ENCODE data around the gene MYPOP.

MYPOP gene

GRCh38 chr19:45862271-45862563 is 40.2 kb downstream of the MYPOP start:
- Histone ChIP-seq H3K79me2 (ENCODE audit: control insufficient read depth, low read length) (peaks cover 52% of the 10 kb centered on the region), H3F3A (ENCODE audit: control insufficient read depth, insufficient read depth) (no peaks in the 10 kb centered on the region; the same call in 1 of the 2 replicates), H3K4me1 (ENCODE audit: control insufficient read depth, low read length) (peaks cover 25% of the 10 kb centered on the region), H3K27me3 (ENCODE audit: control insufficient read depth, low read length) (peaks cover 31% of the 10 kb centered on the region), H3K4me2 (ENCODE audit: low read length) (peak overlapping the region; percentile 87), H3K9me3 (ENCODE audit: control insufficient read depth, insufficient read depth, low read length) (no peaks in the 10 kb centered on the region), H3K36me3 (ENCODE audit: control insufficient read depth, low read length) (peaks cover 34% of the 10 kb centered on the region), H3K4me3 (ENCODE audit: low read length) (peak overlapping the region; percentile 90), H3K27ac (ENCODE audit: low read depth, low read length) (peak overlapping the region; percentile 73), H3K9me2 (replicated peaks; ENCODE audit: control insufficient read depth, low read length) (no peaks in the 10 kb centered on the region), H4K20me1 (ENCODE audit: control insufficient read depth, insufficient read depth, low read depth, low read length) (no peaks in the 10 kb centered on the region)
- no peak for TF ChIP-seq EZH2phosphoT487 (IDR thresholded peaks at IDR 0.05; ENCODE audit: borderline replicate concordance, low read length)
- TF ChIP-seq, protein P1, sequence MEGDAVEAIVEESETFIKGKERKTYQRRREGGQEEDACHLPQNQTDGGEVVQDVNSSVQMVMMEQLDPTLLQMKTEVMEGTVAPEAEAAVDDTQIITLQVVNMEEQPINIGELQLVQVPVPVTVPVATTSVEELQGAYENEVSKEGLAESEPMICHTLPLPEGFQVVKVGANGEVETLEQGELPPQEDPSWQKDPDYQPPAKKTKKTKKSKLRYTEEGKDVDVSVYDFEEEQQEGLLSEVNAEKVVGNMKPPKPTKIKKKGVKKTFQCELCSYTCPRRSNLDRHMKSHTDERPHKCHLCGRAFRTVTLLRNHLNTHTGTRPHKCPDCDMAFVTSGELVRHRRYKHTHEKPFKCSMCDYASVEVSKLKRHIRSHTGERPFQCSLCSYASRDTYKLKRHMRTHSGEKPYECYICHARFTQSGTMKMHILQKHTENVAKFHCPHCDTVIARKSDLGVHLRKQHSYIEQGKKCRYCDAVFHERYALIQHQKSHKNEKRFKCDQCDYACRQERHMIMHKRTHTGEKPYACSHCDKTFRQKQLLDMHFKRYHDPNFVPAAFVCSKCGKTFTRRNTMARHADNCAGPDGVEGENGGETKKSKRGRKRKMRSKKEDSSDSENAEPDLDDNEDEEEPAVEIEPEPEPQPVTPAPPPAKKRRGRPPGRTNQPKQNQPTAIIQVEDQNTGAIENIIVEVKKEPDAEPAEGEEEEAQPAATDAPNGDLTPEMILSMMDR (IDR thresholded peaks at IDR 0.05; ENCODE audit: low read depth, low read length, poor library complexity, severe bottlenecking): no peak

- Histone ChIP-seq H3K4me3 (ENCODE audit: low read length) (peak overlapping the region; percentile 90), H3K36me3 (ENCODE audit: control insufficient read depth, low read length) (peaks cover 45% of the 10 kb centered on the region), H3K9me3 (ENCODE audit: control insufficient read depth, insufficient read depth, low read length) (no peaks in the 10 kb centered on the region), H3K79me2 (ENCODE audit: control insufficient read depth, low read length) (peaks cover 67% of the 10 kb centered on the region), H3K27ac (ENCODE audit: low read depth, low read length) (0 out of 2 replicates have a peak overlapping the region, but pooled peaks have one; percentile 22), H3F3A (ENCODE audit: control insufficient read depth, insufficient read depth) (no peaks in the 10 kb centered on the region; the same call in 1 of the 2 replicates), H3K9me2 (replicated peaks; ENCODE audit: control insufficient read depth, low read length) (no peaks in the 10 kb centered on the region), H4K20me1 (ENCODE audit: control insufficient read depth, insufficient read depth, low read depth, low read length) (no peaks in the 10 kb centered on the region), H3K27me3 (ENCODE audit: control insufficient read depth, low read length) (peaks cover 24% of the 10 kb centered on the region), H3K4me1 (ENCODE audit: control insufficient read depth, low read length) (peaks cover 25% of the 10 kb centered on the region), H3K4me2 (ENCODE audit: low read length) (peak overlapping the region; percentile 87)
- TF ChIP-seq, protein P1 (IDR thresholded peaks at IDR 0.05; ENCODE audit: low read depth, low read length, poor library complexity, severe bottlenecking): no peak
- no peak for TF ChIP-seq EZH2phosphoT487 (IDR thresholded peaks at IDR 0.05; ENCODE audit: borderline replicate concordance, low read length)
Measured at GRCh38 chr19:45860359-45861259, 41.8 kb downstream of the MYPOP start.

DNA sequence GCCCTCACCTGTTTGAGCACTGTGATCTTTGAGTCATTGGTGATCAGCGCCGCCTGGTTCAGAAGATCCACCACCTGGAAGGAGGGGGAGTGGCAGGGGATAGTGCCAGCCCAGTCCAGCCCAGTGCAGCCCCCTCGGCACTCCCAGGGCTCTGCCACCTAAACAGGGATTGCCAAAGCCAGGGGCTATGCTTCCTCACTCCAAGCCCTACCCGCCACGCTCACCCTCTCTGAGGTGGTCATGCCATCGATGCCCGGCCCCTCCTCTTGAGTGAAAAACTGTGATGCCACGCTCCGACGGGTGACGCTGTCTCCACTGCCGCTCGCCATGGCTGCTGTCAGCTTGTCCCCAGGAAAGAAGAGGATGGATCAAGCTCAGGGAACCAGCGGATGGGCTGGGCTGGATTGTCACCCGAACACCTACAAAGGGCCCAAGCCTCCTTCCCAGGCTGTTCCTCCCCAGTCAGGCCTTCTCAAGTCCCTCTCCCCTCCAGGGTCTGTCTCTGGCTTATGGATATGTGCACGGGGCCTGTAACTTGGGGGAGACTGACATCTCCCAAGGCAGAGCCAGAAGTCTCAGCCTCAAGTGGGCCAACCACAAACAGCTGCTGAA is 48.1 kb downstream of the MYPOP start:
- H3K27me3 ChIP-seq (ENCODE audit: control insufficient read depth, low read length): no peaks in the 10 kb centered on the region
- H3K4me3 ChIP-seq (ENCODE audit: low read length): no peak overlapping the region
- H3K4me2 ChIP-seq (ENCODE audit: low read length): no peak overlapping the region
- no peaks in the 10 kb centered on the region for H3K4me1 ChIP-seq (ENCODE audit: control insufficient read depth, low read length)
- no peaks in the 10 kb centered on the region for H3K9me3 ChIP-seq (ENCODE audit: control insufficient read depth, insufficient read depth, low read length)
- H3K9me2 ChIP-seq (replicated peaks; ENCODE audit: control insufficient read depth, low read length): no peaks in the 10 kb centered on the region
- peaks cover 73% of the 10 kb centered on the region for H3K36me3 ChIP-seq (ENCODE audit: control insufficient read depth, low read length)
- H3F3A ChIP-seq (ENCODE audit: control insufficient read depth, insufficient read depth): no peaks in the 10 kb centered on the region
- H3K79me2 ChIP-seq (ENCODE audit: control insufficient read depth, low read length): peaks cover 39% of the 10 kb centered on the region
- H3K27ac ChIP-seq (ENCODE audit: low read depth, low read length): no peak overlapping the region
- TF ChIP-seq EZH2phosphoT487 (IDR thresholded peaks at IDR 0.05; ENCODE audit: borderline replicate concordance, low read length): no peak
- TF ChIP-seq, protein P1 (IDR thresholded peaks at IDR 0.05; ENCODE audit: low read depth, low read length, poor library complexity, severe bottlenecking): no peak
- H4K20me1 ChIP-seq (ENCODE audit: control insufficient read depth, insufficient read depth, low read depth, low read length): no peaks in the 10 kb centered on the region

All from DOHH2 (cell line).